OCI-LY3 (cell line): ENCODE data around the gene SFSWAP.
A peak's percentile ranks its signal among the peaks of the same experiment; 100 is the strongest.
"Not testable (repeated sequence)": the region's sequence is repeated elsewhere in the genome, so short reads cannot be mapped to it uniquely, and the experiment has no call there.

Source experiments
- H2AFZ ChIP-seq: fragments of 200-600, 300-600 bp; shearing (Covaris generic); 2 replicates; pipeline ENCODE4 v1.6.0; 2014; ENCODE audit warnings: antibody characterized with exemption, low read depth, low read length
- H3K27ac ChIP-seq: fragments of 200-600, 300-600 bp; sonication (generic); 2 replicates; pipeline ENCODE4 v1.5.1; 2014; ENCODE audit warnings: mild to moderate bottlenecking, low read length, moderate library complexity, mixed read lengths
- H3K27me3 ChIP-seq: fragments of 200-600, 300-600 bp; sonication (generic); 2 replicates; pipeline ENCODE4 v1.6.1; 2014; ENCODE audit warnings: low read depth, low read length, mixed read lengths
- H3K36me3 ChIP-seq: fragments of 200-600, 300-600 bp; sonication (generic); replicated peaks from 2 replicates; pipeline ENCODE3; 2014; ENCODE audit warnings: low read depth, low read length, mixed read lengths
- H3K4me1 ChIP-seq: fragments of 300-600, 200-600 bp; sonication (generic); 2 replicates; pipeline ENCODE4 v1.6.1; 2014; ENCODE audit warnings: low read length, mixed read lengths
- H3K4me2 ChIP-seq: fragments of 200-600, 300-600 bp; sonication (generic); 2 replicates; pipeline ENCODE4 v1.6.1; 2014; ENCODE audit warnings: low read length, mixed read lengths
- H3K4me3 ChIP-seq: fragments of 300-600, 200-600 bp; sonication (generic); 2 replicates; pipeline ENCODE4 v1.5.1; 2014; ENCODE audit warnings: antibody characterized with exemption, mild to moderate bottlenecking, low read length, moderate library complexity
- H3K79me2 ChIP-seq: fragments of 300-600, 200-600 bp; shearing (Covaris generic); 2 replicates; pipeline ENCODE4 v1.6.1; 2014; ENCODE audit warnings: mild to moderate bottlenecking, low read length, mixed read lengths
- H3K9ac ChIP-seq: fragments of 300-600, 200-600 bp; shearing (Covaris generic); 2 replicates; pipeline ENCODE4 v1.6.0; 2014; ENCODE audit warnings: mild to moderate bottlenecking, low read length, moderate library complexity
- H3K9me3 ChIP-seq: fragments of 200-600, 300-600 bp; shearing (Covaris generic); 2 replicates; pipeline ENCODE4 v1.6.1; 2014; ENCODE audit warnings: low read length, mixed read lengths; ENCODE audit not compliant: insufficient read depth
- H4K20me1 ChIP-seq: fragments of 200-600, 300-600 bp; sonication (generic); 2 replicates; pipeline ENCODE4 v1.6.1; 2016; ENCODE audit warnings: low read length, mixed read lengths; ENCODE audit not compliant: insufficient read depth
- CTCF ChIP-seq: fragments of 200-600, 300-600 bp; sonication (generic); IDR thresholded peaks from 2 replicates; pipeline ENCODE4 v1.5.1; 2014; ENCODE audit warnings: antibody characterized with exemption, low read length, low read depth
- EZH2phosphoT487 ChIP-seq: fragments of 200-600 bp; shearing (Covaris generic); IDR thresholded peaks from 2 replicates; pipeline ENCODE4 v1.6.1; 2018; ENCODE audit warnings: antibody characterized with exemption, mixed run types, low read depth

SFSWAP gene

GRCh38 chr12:131776237-131776889 is 65.5 kb downstream of the SFSWAP start:
- Histone ChIP-seq H3K9ac (peak overlapping the region; percentile 41), H3K9me3 (no peaks in the 10 kb centered on the region), H3K27ac (peak overlapping the region; percentile 90), H3K4me3 (peak overlapping the region; percentile 36), H2AFZ (no peak overlapping the region), H3K36me3 (peaks cover 33% of the 10 kb centered on the region), H3K4me1 (peaks cover 46% of the 10 kb centered on the region), H3K79me2 (no peaks in the 10 kb centered on the region), H3K27me3 (no peaks in the 10 kb centered on the region), H3K4me2 (peak overlapping the region; percentile 87), H4K20me1 (peaks cover 10% of the 10 kb centered on the region)
- TF ChIP-seq CTCF (peak; percentile 38), EZH2phosphoT487 (no peak)

- peaks cover 37% of the 10 kb centered on the region for H3K36me3 ChIP-seq
Observed at GRCh38 chr12:131777269-131777668, 66.4 kb downstream of the SFSWAP start.

GRCh38 chr12:131779027-131779426 is 68.1 kb downstream of the SFSWAP start:
- Histone ChIP-seq H3K4me2 (no peak overlapping the region), H3K4me3 (no peak overlapping the region), H3K27me3 (no peaks in the 10 kb centered on the region), H4K20me1 (peaks cover 8% of the 10 kb centered on the region; the same call in 1 of the 2 replicates), H2AFZ (no peak overlapping the region), H3K36me3 (peaks cover 29% of the 10 kb centered on the region), H3K9me3 (no peaks in the 10 kb centered on the region), H3K27ac (no peak overlapping the region), H3K9ac (no peak overlapping the region), H3K79me2 (no peaks in the 10 kb centered on the region), H3K4me1 (peaks cover 50% of the 10 kb centered on the region)
- TF ChIP-seq EZH2phosphoT487 (no peak), CTCF (no peak)

More at GRCh38 chr12:131777269-131777668, 66.4 kb downstream of the SFSWAP start:
- H3K9ac ChIP-seq, H3K4me2 ChIP-seq, H3K27ac ChIP-seq, H2AFZ ChIP-seq, H3K79me2 ChIP-seq, H3K27me3 ChIP-seq, H3K9me3 ChIP-seq, H4K20me1 ChIP-seq, H3K4me3 ChIP-seq: not testable (repeated sequence)
- peaks cover 51% of the 10 kb centered on the region for H3K4me1 ChIP-seq

- Histone ChIP-seq H4K20me1 (peaks cover 7% of the 10 kb centered on the region; the same call in 1 of the 2 replicates), H3K4me3 (no peak overlapping the region), H3K9ac (no peak overlapping the region), H3K79me2 (no peaks in the 10 kb centered on the region), H3K9me3 (no peaks in the 10 kb centered on the region), H3K36me3 (peaks cover 53% of the 10 kb centered on the region), H3K4me1 (peaks cover 26% of the 10 kb centered on the region), H3K27me3 (no peaks in the 10 kb centered on the region), H3K4me2 (no peak overlapping the region), H2AFZ (no peak overlapping the region), H3K27ac (no peak overlapping the region)
- TF ChIP-seq CTCF = no peak
- no peak for TF ChIP-seq EZH2phosphoT487
Observed at GRCh38 chr12:131782061-131782460, 71.2 kb downstream of the SFSWAP start.
